Fibroblast of skin of left quadriceps (primary cell): ENCODE results near the gene SORCS2.

Source experiments
- DNase-seq, 2 experiments: peaks; one replicate each; pipeline ENCODE4 v3.0.0-alpha.2; 2013; ENCODE audit warnings: low read depth in 2 of 2

The SORCS2 gene

DNA sequence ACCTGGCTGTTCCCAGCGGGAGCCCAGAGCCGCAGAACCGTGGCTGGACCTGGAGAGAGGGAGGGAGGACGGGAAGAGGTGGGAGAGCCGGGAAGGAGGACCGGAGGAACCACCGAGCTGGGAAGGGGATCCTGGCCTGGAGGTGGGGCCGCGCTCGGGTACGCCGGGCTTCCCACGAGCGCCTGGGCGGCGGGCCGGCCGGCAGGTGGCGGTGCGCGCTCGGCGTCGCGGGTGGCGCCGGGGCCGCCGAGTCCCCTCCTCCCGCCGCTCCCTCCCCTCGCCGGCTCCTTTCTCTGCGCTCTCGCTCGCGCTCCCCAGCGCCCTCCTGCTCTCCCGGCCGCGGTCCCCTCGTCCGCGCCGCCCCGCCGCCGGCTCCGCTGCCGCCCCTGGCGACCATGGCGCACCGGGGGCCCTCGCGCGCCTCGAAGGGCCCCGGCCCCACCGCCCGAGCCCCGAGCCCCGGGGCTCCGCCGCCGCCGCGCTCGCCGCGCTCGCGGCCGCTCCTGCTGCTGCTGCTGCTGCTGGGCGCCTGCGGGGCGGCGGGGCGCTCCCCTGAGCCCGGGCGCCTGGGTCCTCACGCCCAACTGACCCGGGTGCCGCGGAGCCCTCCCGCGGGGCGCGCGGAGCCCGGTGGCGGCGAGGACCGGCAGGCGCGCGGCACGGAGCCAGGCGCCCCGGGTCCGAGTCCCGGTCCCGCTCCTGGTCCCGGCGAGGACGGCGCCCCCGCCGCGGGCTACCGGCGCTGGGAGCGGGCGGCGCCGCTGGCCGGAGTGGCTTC is at the start of gene SORCS2:
TSS of gene SORCS2 (plus strand) at position 287 of the 778 bp plus-strand sequence.
- DNase-seq = no peak

DNA sequence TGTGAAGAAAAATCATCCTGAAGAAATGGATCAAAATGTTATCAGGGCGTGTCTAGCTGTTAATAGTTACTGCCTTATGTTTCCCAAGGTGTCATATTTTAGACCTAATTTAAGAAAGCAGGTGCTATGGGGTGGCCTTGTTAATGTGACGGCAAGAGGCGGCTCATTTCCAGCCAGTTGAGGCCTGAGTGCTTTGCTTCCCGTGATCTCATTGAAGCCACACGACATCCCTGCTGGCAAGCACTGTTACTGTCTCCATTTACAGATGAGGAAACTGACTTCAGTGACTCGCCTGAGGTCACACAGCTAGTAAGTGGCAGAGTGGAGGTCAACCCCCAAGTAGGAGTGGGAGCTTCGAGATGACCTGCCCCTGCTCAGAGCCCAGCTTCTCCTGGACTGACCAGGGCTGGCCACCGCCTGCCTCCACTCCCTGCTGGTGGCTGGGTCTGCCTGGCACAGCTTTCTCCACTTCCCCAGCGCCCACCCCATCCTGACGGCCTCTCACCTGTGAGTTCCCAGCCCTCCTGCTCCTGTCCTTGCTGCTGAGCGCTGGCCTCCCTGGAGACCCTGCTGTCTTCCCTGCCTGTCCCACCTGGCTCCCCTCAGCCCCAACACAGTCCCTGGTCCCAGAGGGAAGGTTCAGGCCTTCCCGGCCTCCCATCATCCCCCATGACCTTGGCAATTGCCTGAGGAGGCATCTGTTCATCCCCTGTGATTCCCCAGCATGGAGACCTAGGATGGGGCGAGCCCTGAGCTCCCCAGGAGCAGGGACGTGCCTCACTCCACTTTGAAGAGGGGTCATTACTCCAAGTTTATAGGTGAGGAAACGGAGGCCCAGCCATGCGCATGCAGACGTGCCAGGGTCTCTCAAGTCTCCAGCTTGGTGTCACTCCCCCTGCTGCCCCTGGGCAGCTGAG is 47.7 kb upstream of the SORCS2 start:
- DNase-seq = no peak

DNA sequence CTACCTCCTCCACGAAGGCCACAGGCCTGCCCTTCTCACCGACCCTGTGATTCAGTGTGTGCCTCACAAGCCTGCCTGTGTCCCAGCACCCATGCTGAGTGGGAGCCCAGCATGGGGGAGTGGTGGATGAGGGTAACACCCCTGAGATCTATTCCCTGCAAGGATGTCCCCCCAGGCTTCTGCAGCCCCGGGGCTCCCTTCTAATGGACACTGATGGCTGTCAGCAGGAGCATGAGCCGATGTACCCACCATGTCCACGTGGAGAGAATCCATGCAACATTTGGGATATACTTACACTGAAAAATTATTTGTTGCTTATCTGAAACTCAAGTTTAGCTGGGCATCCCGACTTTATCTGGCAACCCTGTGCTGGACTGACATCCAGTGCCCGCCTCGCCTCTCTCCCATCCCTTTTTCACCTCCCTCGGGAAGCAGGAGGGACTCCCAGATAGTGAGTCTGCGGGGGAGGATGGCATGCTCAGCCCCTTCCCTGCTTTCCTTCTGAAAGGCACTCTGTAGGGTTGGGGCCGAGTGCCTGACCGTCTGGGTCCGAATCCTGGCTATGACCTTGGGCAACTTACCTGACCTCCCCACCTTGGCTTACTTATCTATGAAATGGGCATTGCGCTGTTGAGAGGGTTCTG is 46.9 kb upstream of the SORCS2 start:
- no peak for DNase-seq

DNA sequence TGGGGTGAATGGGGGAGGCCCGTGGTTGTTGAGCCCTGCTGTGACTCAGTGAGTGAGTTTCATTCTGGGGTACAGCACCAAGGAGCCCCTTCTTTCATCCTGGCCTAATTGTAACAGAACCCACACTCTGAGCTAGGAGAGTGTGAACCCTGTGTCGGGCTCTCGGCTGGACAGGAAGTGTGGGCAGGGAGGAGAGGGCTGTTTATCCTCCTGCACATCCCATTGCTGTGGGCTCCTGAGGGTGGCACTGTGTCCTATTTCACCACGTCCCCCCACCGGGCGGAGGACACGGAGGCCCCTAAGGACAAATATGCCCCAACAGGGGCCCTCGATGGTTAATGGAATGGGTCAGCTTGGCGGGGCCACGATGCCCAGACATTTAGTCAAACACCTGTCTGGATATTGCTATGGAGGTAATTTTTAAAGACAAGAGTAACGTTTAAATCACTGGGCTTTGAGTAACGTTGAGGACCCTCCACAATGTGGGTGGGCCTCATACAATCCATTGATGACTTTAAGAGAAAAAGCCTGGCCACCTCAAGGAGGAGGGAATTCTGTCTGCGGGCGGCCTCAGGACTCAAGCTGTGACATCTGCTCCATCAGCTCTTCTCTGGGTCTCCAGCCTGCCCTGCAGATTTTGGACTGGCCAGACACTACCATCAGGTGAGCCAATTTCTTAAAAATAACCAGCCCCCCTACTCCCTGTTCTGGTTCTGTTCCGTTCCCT is 46.1 kb upstream of the SORCS2 start:
- no peak for DNase-seq

DNA sequence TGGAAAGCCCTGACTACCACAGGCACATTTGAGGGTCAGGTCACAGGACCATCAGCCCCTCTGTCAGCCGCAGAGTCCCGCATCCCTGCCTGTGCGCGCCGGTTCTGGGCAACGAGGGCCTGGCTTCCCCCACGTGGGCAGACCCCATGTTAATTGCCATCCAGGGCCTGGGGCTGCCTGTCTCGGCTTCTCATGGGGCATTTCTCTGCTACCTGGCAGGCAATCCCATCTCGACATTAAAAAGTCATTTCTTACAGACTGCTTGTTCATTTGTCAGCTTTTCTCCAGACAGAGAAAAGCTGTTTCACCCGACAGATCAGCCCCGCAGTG is 45.6 kb upstream of the SORCS2 start:
- DNase-seq = no peak

DNA sequence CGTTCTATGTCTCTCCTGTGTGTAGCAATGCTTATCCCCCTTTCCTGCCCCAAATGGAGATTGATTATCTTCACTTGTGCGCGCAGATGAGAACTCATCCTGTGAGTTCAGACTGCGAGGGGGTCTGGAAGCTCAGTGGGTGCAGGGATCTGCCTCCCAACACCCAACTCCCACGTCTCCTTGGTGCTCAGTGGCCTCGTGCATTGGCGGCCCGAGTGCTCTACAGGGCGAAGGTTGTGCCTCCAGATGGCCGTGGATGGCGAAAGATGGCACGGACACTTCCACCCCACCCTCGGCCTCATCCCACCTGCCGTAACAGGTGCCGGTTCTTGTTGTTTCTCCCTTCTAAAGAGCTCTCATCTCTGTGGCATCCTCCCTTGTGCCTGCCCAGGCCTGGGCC is 45.1 kb upstream of the SORCS2 start:
- DNase-seq = no peak

DNA sequence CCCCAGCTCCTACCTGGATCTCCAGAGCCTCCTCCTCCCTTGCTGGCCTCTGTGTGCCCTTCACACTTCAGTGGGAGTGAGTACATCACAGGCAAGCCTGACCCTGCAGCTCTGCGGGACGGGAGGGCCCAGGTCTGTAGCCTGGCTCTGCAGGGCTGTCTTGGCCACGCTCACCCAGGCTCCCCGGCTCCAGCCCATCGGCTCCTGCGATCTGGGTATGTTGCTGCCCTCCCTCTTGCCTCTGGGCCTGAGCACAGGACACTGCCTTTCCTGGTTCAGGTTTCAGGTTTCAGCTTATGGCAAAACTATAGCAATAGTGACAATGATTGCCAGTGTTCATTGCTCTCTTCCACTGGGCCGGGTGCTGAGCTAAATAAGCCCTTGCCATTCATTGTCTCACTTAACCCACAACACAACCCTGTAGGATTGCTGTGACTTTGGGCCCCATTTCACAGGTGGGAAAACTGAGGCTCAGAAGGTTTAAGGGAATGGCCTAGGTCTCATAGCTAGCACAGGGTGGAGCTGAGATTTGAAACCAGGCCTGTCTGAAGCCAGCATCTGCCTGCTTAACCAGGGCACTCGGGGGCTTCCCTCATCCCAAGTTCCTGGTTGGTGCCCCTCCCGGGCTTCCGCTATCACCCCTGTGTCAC is 44.6 kb upstream of the SORCS2 start:
- no peak for DNase-seq

DNA sequence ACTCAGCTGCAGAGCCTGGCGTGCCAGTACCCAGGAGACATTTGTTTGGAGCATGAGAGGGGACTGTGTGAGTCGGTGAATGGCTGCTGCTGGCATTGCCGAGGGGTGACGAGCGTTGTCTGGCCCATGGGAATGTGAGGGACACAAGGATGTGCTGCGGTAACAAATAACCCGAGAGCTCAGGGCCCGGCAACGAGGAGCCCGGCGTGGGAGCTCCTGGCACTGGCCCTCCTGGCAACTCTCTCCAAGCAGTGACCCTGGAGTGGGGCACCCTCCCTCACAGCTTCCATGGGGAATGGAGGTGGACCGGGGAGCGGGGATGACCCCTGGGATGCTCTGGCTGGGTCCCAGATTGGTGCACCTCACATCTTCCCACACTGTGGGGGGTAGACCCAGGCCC is 44.0 kb upstream of the SORCS2 start:
- DNase-seq = no peak

DNA sequence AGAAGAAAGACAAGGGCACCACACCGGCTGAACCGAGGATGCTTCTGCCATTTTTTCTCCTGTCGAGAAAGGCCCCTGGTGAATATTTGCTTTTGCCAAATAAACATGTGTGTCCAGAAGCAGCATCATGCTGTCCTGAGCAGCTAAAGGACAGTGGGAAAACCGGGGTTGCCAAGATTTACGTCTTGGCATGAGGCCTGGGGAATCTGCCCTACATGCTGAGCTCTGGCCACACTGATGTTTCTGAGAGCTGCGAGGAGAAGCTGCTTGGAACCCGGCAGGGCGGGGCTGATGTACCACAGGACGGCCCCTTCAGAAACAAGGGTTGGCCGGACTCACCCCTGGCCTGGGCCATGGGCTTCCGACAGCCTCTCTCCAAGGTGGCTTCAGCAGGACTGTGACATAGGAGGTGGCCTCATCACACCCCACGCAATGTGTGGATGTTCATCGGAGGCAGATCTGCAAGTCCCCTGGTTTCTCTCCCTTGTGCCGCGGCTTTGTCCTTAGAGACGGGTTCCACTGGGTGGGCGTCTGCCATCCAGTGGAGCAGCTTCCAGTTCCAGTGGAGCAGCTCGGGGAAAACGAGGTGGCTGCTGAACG is 42.2 kb upstream of the SORCS2 start:
- no peak for DNase-seq

DNA sequence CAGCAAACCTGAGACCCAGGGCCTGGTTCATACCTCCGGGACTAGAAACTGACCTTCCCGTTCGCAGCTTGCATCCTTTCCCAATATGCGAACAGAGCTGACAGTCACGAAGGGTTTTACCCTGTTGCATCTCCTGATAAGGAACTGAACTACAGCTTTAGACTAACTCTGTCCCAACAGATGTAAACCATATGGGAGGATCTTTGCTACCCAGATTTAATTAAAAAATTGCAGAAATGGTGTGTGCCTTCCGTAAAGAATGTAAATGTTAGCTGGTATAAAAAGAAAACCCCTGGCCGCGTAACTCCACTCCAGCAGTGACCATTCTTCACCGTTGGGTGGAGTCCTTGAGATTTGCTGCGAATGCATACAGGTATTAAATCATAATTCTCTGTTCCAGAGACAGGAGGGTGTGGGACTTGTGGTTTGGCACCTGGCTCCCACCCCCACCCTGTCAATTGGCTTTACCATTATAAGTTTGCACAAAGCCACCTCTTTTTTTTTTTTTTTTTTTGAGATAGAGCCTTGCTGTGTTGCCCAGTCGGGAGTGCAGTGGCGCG is 40.6 kb upstream of the SORCS2 start:
- no peak for DNase-seq

DNA sequence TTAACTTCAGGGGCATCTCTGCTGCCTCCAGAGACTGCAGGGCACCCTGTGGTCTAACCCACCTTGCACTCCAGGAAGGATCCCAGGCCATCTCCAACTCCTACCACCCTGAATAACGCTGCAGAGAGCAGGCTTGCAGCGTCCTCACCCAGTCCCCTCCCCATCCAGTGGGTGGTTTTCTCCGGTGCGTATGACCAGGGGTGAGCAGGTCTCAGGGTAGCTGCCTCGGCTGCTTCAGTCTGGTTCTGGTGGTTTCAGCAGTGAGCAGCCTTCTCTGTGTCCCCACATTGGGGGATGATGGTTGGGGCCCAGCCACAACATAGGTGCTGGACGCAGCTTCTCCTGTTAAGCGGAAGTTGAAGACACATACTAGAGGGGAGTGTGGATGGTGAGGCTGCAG is 38.6 kb upstream of the SORCS2 start:
- no peak for DNase-seq

DNA sequence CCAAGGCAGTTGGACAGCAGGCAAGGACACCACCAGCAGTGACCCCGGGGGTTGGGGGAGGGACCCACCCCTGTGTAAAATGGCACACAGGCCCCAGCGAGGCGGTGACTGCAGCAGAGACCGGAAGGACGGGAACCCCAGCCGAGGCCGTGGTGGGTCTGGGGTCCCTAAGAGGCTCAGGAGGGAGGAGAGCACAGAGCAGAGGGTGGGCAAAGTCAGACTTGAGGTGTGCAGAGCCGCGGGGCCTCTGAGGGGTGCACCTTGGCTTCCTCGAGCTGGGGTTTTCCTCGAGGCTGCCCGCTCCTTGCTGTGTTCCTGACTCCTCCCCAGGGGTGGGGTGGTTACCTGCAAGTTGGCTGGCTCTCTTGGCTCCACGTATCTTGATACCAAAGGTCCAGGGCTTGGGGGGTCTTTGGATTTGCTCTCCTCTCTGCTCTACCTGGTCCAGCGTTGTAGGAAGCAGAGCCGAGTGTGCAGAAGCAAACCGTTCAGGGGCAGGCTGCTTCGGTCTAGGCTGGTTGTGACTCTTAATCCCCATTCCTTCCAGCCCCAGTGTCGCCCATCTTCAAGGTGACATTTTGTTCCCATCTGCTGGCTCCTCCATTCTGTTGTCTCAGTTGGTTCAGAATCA is 37.9 kb upstream of the SORCS2 start:
- DNase-seq = no peak

DNA sequence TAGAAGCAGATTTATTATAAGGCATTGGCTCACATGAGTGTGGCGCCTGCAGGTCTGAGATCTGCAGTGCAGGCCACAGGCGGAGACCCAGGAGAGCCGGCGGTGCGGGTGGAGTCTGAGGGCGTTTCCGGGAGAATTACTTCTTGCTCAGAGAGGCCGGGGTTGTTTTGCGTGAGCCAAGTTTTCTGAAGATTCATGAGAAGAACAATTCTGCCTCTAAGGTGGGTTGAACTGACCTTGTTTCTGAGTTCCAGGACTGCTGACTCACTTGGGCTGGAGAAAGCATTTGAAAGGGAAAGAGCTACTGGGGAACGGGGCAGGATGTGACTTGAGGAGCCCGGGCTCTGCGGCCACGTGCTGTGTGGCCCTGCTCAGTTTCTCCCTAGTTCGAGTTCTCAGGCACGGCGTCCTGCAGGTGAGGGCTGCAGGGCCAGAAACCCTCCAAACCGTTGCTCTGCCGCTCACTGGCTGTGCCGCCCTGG is 36.7 kb upstream of the SORCS2 start:
- no peak for DNase-seq

DNA sequence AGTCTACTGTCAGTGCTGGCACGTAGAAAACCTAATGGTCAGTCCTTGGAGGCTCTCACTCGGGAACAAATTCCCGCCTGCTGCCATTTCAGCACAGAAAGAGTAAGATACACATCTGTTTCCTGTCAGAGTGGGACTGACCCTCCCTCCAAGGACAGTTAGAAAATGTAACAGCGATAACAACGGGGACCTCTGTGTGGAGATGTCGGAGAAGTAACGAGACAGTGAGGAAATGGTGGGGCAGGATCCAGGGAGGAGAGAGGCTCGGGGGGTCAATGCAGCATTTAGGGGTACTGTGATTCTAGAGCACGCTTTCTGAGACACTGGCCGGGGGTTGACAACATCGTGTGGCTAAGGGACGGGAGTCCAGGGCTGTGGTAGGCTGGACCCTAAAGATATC is 36.0 kb upstream of the SORCS2 start:
- no peak for DNase-seq

DNA sequence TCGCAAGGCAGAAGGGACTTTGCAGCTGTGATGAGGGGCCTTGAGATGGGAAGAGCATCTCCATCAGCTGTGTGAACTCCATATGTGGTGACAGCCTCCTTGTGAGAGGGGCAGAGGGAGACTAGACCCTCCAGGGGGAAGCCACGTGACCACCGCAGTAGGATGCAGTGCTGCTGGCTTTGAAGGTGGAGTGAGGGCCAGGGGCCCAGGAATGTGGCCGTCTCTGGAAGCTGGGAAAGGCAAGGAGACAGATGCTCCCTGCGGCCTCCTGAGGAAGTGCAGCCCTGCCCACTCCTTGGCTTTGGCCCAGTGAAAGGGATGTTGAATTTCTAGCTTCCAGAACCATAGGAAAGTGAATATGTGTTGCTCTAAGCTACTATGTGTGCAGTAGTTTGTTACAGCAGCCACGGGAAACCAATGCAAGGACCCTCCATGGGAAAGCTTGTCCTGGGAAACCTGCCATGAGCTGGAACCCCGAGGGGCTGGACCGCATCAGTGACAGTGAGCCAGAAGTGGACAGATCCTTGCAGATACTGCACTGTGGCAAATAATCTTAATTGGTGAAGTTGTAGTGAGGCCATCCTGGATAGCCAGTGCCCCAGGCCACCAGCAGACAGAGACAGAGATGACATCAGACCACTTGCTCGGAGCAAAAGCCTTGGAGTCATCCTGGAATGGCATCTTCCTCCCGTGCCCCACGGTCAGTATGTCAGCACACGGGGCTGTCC is 35.4 kb upstream of the SORCS2 start:
- DNase-seq = no peak

DNA sequence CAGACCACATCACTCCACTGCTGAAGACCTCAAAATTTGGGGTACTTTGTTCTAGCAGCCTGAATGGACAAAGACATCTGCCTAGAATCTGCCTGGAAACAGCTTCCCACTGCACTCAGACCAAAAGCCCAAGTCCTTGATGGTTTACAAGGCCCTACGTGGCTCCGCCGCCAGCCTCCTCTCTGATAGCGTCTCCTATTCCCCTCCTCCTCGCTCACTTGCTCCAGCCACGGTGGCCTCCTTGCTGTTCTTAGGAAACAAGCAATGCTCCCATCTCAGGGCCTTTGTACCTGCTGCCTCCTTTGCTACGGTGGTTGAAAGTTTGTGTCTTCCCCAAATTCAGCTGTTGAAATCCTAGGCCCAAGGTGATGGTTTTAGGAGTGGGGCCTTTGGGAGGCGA is 34.7 kb upstream of the SORCS2 start:
- no peak for DNase-seq

DNA sequence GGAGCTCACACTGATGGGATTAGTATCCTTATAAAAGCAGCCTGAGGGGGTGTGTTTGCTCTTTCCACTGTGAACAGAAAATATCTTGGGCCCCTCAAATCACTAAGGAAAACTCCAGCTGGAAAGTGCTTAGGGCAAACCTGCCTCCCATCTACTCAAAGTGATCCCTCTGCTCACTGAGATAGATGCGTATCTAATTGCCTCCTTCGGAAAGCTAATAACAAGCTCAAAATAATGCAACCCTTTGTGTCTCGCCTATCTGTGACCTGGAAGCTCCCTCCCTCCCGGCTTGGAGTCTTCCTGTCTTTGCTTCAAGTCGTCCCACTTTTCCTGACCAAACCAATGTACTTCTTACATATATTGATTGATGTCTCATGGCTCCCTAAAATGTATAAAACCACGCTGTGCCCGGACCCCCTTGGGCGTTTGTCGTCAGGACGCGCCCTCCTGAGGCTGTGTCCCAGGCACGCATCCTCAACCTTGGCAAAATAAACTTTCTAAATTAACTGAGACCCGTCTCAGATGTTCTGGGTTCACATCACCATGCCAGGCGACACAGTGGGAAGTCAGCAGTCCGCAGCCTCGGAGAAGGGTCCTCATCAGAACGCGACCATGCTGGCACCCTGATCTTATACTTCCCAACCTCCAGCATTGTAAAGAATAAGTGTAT is 34.1 kb upstream of the SORCS2 start:
- no peak for DNase-seq

DNA sequence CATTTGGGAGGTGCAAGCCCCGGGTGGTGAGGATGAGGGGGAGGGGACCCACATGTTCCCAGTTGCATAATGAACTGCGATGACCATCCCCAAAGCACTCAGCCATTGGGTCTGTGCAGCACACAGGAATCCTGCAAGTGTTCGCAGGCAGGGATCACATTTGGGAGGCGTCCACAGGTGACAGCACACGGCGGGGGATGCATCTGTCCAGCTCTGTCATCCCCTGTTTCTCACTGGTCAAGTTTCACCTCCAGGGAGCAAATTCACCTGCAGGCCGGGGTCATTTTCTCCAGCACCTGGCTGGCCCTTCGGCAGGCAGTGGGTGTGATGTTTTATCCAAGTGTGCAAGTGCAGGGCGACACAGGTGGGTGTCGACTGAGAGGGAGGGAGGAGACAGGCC is 33.3 kb upstream of the SORCS2 start:
- no peak for DNase-seq

DNA sequence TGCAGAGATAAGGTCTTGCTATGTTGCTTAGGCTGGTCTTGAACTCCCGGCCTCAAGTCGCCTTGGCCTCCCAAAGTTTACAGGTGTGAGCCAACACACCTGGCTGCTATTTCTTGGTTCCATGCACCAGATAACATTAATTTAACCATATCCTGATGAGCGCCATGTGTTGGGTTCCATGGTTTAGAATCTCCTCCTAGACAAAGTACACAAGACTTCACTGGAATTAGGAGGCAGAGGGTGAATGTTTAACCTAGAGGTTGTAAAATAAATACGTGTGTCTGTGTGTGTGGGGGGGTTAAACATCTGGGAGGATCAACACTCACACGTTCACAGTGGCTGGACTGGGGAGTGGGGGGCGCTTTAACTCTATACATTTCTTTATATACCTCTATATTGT is 32.4 kb upstream of the SORCS2 start:
- DNase-seq = no peak
